GM18907 (cell line): ENCODE measurements around the gene ZNF76.

Experiments
- ATAC-seq: cut with Tn5 transposase; IDR thresholded peaks from one replicate; pipeline ENCODE4 v1.9.1; 2021; ENCODE audit warnings: mild to moderate bottlenecking, moderate library complexity; ENCODE audit not compliant: unreplicated experiment

Gene ZNF76

GRCh38 chr6:35236223-35236622 lies 23.3 kb upstream of the ZNF76 start:
- no peak for ATAC-seq

- ATAC-seq, result no peak
Observed at GRCh38 chr6:35237476-35237875, 22.1 kb upstream of the ZNF76 start.

- no peak for ATAC-seq
Observed at GRCh38 chr6:35238843-35239289, 20.7 kb upstream of the ZNF76 start.

GRCh38 chr6:35239581-35239980 lies 20.0 kb upstream of the ZNF76 start:
- ATAC-seq, result no peak

- peak; percentile 65 for ATAC-seq
Observed at GRCh38 chr6:35240838-35241801, 18.4 kb upstream of the ZNF76 start.

GRCh38 chr6:35242486-35242885 lies 17.0 kb upstream of the ZNF76 start:
- ATAC-seq, result no peak

- ATAC-seq, result no peak
Observed at GRCh38 chr6:35242906-35243305, 16.6 kb upstream of the ZNF76 start.

- no peak for ATAC-seq
Observed at GRCh38 chr6:35243386-35243958, 16.1 kb upstream of the ZNF76 start.

GRCh38 chr6:35244551-35244950 lies 15.0 kb upstream of the ZNF76 start:
- no peak for ATAC-seq

- ATAC-seq, result no peak
Observed at GRCh38 chr6:35247642-35248231, 11.8 kb upstream of the ZNF76 start.

- no peak for ATAC-seq
Observed at GRCh38 chr6:35248300-35248699, 11.2 kb upstream of the ZNF76 start.

- ATAC-seq, result no peak
Observed at GRCh38 chr6:35248965-35249364, 10.6 kb upstream of the ZNF76 start.

GRCh38 chr6:35251949-35252348 lies 7.6 kb upstream of the ZNF76 start:
- ATAC-seq, result no peak

- ATAC-seq, result no peak
Observed at GRCh38 chr6:35253249-35253648, 6.3 kb upstream of the ZNF76 start.

GRCh38 chr6:35258336-35258735 lies 1.2 kb upstream of the ZNF76 start:
- no peak for ATAC-seq

- peak; percentile 12 for ATAC-seq
Observed at GRCh38 chr6:35258858-35259193, 709 bp upstream of the ZNF76 start.

GRCh38 chr6:35259948-35260590 lies 534 bp downstream of the ZNF76 start:
- peak; percentile 40 for ATAC-seq

GRCh38 chr6:35260591-35261570 lies 1.3 kb downstream of the ZNF76 start:
- no peak for ATAC-seq

GRCh38 chr6:35262596-35262995 lies 3.1 kb downstream of the ZNF76 start:
- ATAC-seq, result no peak

- ATAC-seq, result no peak
Observed at GRCh38 chr6:35264550-35265274, 5.2 kb downstream of the ZNF76 start.
